H9 (cell line): Measurements from ENCODE around the gene TAGLN3. TPM values are rescaled to one million over a fixed set of nuclear protein-coding genes. Genes with fewer than 3 reads are reported as not detected.

Experiments
- DNase-seq: peaks from one replicate; pipeline ENCODE4 v3.0.0-alpha.2; 2017
- H2AFZ ChIP-seq: one replicate; pipeline ENCODE4 v1.6.1; 2013; ENCODE audit warnings: mild to moderate bottlenecking, low read length, control low read depth, moderate library complexity
- H2AK5ac ChIP-seq: 2 replicates; pipeline ENCODE4 v1.6.1; 2013; ENCODE audit warnings: low read length, control low read depth, mixed read lengths; ENCODE audit not compliant: insufficient read length
- H2BK120ac ChIP-seq: one replicate; pipeline ENCODE4 v1.6.1; 2013; ENCODE audit warnings: low read depth, mild to moderate bottlenecking, low read length, control low read depth, inconsistent platforms; ENCODE audit not compliant: poor library complexity, severe bottlenecking
- H2BK12ac ChIP-seq: 2 replicates; pipeline ENCODE4 v1.6.1; 2013; ENCODE audit warnings: low read length, control low read depth, mixed read lengths, low read depth; ENCODE audit not compliant: insufficient read length
- H2BK15ac ChIP-seq: 2 replicates; pipeline ENCODE4 v1.6.1; 2013; ENCODE audit warnings: low read depth, low read length, control low read depth
- H2BK20ac ChIP-seq: one replicate; pipeline ENCODE4 v1.6.1; 2013; ENCODE audit warnings: low read depth, mild to moderate bottlenecking, low read length, control low read depth, inconsistent platforms; ENCODE audit not compliant: poor library complexity, severe bottlenecking
- H2BK5ac ChIP-seq: 2 replicates; pipeline ENCODE4 v1.6.1; 2013; ENCODE audit warnings: low read length, control low read depth, mixed read lengths; ENCODE audit not compliant: insufficient read length
- H3K14ac ChIP-seq: 2 replicates; pipeline ENCODE4 v1.6.1; 2013; ENCODE audit warnings: low read length, control low read depth; ENCODE audit not compliant: insufficient read depth
- H3K18ac ChIP-seq: 2 replicates; pipeline ENCODE4 v1.6.1; 2013; ENCODE audit warnings: low read depth, mild to moderate bottlenecking, mixed read lengths, low read length, control low read depth; ENCODE audit not compliant: insufficient read length
- H3K23ac ChIP-seq: 2 replicates; pipeline ENCODE4 v1.6.1; 2013; ENCODE audit warnings: low read length, control low read depth, mixed read lengths, low read depth; ENCODE audit not compliant: insufficient read length
- H3K23me2 ChIP-seq: 2 replicates; pipeline ENCODE4 v1.6.1; 2013; ENCODE audit warnings: low read depth, mild to moderate bottlenecking, mixed read lengths, low read length, control low read depth; ENCODE audit not compliant: insufficient read length, poor library complexity, severe bottlenecking
- H3K27ac ChIP-seq: 2 replicates; pipeline ENCODE4 v1.5.1; 2013; ENCODE audit warnings: low read length, control low read depth, mixed read lengths, low read depth; ENCODE audit not compliant: insufficient read length
- H3K27me3 ChIP-seq: 2 replicates; pipeline ENCODE4 v1.6.1; 2013; ENCODE audit warnings: low read length, control low read depth, inconsistent platforms; ENCODE audit not compliant: insufficient read depth
- H3K4ac ChIP-seq: 2 replicates; pipeline ENCODE4 v1.6.1; 2013; ENCODE audit warnings: low read depth, mild to moderate bottlenecking, control low read depth, inconsistent platforms, low read length, moderate library complexity
- H3K4me1 ChIP-seq: 2 replicates; pipeline ENCODE4 v1.6.1; 2013; ENCODE audit warnings: low read length, control low read depth, inconsistent platforms; ENCODE audit not compliant: insufficient read depth
- H3K4me2 ChIP-seq: 2 replicates; pipeline ENCODE4 v1.6.1; 2013; ENCODE audit warnings: low read length, control low read depth, mixed read lengths; ENCODE audit not compliant: insufficient read length, insufficient read depth
- H3K56ac ChIP-seq: 2 replicates; pipeline ENCODE4 v1.6.1; 2013; ENCODE audit warnings: low read depth, mild to moderate bottlenecking, mixed read lengths, low read length, control low read depth; ENCODE audit not compliant: insufficient read length
- H3K79me1 ChIP-seq: 2 replicates; pipeline ENCODE4 v1.6.1; 2013; ENCODE audit warnings: low read depth, mild to moderate bottlenecking, moderate library complexity, low read length, control low read depth, inconsistent platforms; ENCODE audit not compliant: insufficient read depth, poor library complexity, severe bottlenecking
- H3K79me2 ChIP-seq: 2 replicates; pipeline ENCODE4 v1.6.1; 2013; ENCODE audit warnings: low read length, control low read depth, inconsistent platforms; ENCODE audit not compliant: insufficient read depth
- H3K9ac ChIP-seq: 2 replicates; pipeline ENCODE4 v1.6.1; 2013; ENCODE audit warnings: low read length, control low read depth, mixed read lengths; ENCODE audit not compliant: insufficient read length; ENCODE audit errors: extremely low read depth
- H3K9me3 ChIP-seq: one replicate; pipeline ENCODE4 v1.6.1; 2013; ENCODE audit warnings: low read depth, low read length, inconsistent platforms; ENCODE audit not compliant: control insufficient read depth
- H3T11ph ChIP-seq: one replicate; pipeline ENCODE4 v1.6.1; 2013; ENCODE audit warnings: mild to moderate bottlenecking, low read length, control low read depth, inconsistent platforms
- H4K20me1 ChIP-seq: one replicate; pipeline ENCODE4 v1.6.1; 2013; ENCODE audit not compliant: control insufficient read depth, insufficient read length, insufficient read depth
- H4K5ac ChIP-seq: 2 replicates; pipeline ENCODE4 v1.6.1; 2013; ENCODE audit warnings: low read depth, mild to moderate bottlenecking, mixed read lengths, low read length, control low read depth; ENCODE audit not compliant: insufficient read length
- H4K8ac ChIP-seq: replicated peaks from 2 replicates; pipeline ENCODE4 v1.6.1; 2013; ENCODE audit warnings: low read length, control low read depth, mixed read lengths, low read depth; ENCODE audit not compliant: insufficient read length
- H4K91ac ChIP-seq: 2 replicates; pipeline ENCODE4 v1.6.1; 2013; ENCODE audit warnings: low read depth, mild to moderate bottlenecking, moderate library complexity, mixed read lengths, low read length, control low read depth; ENCODE audit not compliant: insufficient read length
- H3K27ac Mint-ChIP-seq, 3 experiments: 2 replicates in 2 of 3; 3 replicates in 1 of 3; pipeline ENCODE4 v1.8.0; 2020 to 2021; ENCODE audit warnings: mixed read lengths in 3 of 3, mild to moderate bottlenecking in 1 of 3, moderate library complexity in 1 of 3
- H3K27me3 Mint-ChIP-seq: 2 replicates; pipeline ENCODE4 v1.8.0; 2021; ENCODE audit warnings: low read depth, mild to moderate bottlenecking, moderate library complexity, mixed read lengths
- H3K36me3 Mint-ChIP-seq, 3 experiments: 2 replicates in 2 of 3; 3 replicates in 1 of 3; pipeline ENCODE4 v1.8.0; 2020 to 2021; ENCODE audit warnings: low read depth in 3 of 3, mixed read lengths in 3 of 3; ENCODE audit not compliant: insufficient read depth in 1 of 3
- H3K4me1 Mint-ChIP-seq, 2 experiments: 2 replicates each; pipeline ENCODE4 v1.8.0; 2020; ENCODE audit warnings: mixed read lengths in 2 of 2
- H3K4me3 Mint-ChIP-seq, 2 experiments: 2 replicates in 1 of 2; 3 replicates in 1 of 2; pipeline ENCODE4 v1.8.0; 2020 to 2021; ENCODE audit warnings: mild to moderate bottlenecking in 2 of 2, mixed read lengths in 2 of 2, moderate library complexity in 1 of 2
- H3K9me3 Mint-ChIP-seq, 2 experiments: 2 replicates in 1 of 2; 3 replicates in 1 of 2; pipeline ENCODE4 v1.8.0; 2020; ENCODE audit warnings: mild to moderate bottlenecking in 2 of 2, mixed read lengths in 2 of 2, moderate library complexity in 1 of 2
- WGBS: extraction: QIAGEN DNeasy Blood & Tissue Kit; methylation state at CpG from one replicate; pipeline ENCODE4 v1.1.7; 2013; ENCODE audit warnings: missing lambda C conversion rate, low lambda C conversion rate, mixed read lengths; ENCODE audit not compliant: insufficient read length; ENCODE audit errors: extremely low coverage; 5-methylcytosine and 5-hydroxymethylcytosine counted together
- total RNA-seq: library from RNA; stranded (reverse); gene quantifications from 2 replicates; pipeline ENCODE4 v1.2.1, GENCODE V29; 2021
- TF ChIP-seq, protein P1 (sequence below): fragments of 200-600 bp; sonication (generic); conservative IDR thresholded peaks from 3 replicates; pipeline ENCODE4 v1.8.0; 2021; ENCODE audit warnings: antibody characterized with exemption, mild to moderate bottlenecking

TAGLN3 gene
- total RNA-seq, 1 experiment from 2014 or later, result 6.4 TPM

DNA sequence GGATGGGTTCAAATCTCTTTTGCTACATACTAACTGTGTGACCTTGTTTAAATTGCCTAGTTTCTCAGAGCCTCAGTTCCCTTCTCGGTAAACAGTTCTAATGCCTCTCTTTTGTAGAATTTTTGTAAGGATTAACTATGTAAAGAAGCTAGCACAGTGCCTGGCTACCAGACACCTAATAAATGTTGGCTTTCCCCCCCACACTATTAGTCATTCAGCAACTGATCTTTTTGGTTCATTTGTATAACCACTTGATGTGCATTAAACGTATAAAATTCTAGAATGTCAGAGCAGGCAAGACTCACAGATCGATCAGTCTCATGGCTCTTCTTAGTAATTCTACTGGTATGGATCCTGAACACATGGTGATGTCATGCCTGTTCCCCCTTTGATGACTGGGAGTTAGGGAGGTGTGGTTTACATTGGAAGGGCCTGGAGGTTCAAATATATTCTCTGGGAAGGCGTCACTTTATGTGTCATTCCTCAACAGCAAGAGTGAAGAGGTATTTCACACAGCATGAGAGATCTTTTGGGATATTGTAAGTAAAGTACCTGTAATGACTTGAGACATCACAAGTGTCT lies 6.5 kb downstream of the TAGLN3 start:
- Histone ChIP-seq H4K20me1 (no peaks in the 10 kb centered on the region), H2BK12ac (no peak overlapping the region), H4K5ac (no peak overlapping the region), H2BK5ac (no peak overlapping the region), H4K91ac (no peak overlapping the region), H2AFZ (no peak overlapping the region), H3K27ac (no peak overlapping the region), H3K79me2 (no peaks in the 10 kb centered on the region), H3K4ac (no peak overlapping the region), H3K9ac (no peak overlapping the region), H3T11ph (no peak overlapping the region), H3K9me3 (no peaks in the 10 kb centered on the region), H3K27me3 (no peaks in the 10 kb centered on the region), H3K23me2 (no peaks in the 10 kb centered on the region), H3K79me1 (no peaks in the 10 kb centered on the region), H3K4me2 (no peak overlapping the region), H2BK20ac (no peak overlapping the region), H3K56ac (no peak overlapping the region), H2AK5ac (no peak overlapping the region), H3K23ac (no peak overlapping the region), H4K8ac (no peak overlapping the region), H2BK120ac (no peak overlapping the region), H3K4me1 (0 out of 2 replicates have a peak, but pooled peaks cover 7% of the 10 kb centered on the region), H3K14ac (no peak overlapping the region), H3K18ac (no peak overlapping the region), H2BK15ac (no peak overlapping the region)
- DNase-seq, result no peak
- peaks cover 0 to 15% (median 5%) of the 10 kb centered on the region in 3 experiments; a peak in 4 of 7 replicates for H3K36me3 Mint-ChIP-seq
- H3K27ac Mint-ChIP-seq, result no peak overlapping the region
- no peak overlapping the region for H3K4me3 Mint-ChIP-seq
- H3K27me3 Mint-ChIP-seq, result peaks cover 2% of the 10 kb centered on the region; the same call in 1 of the 2 replicates
- WGBS, result no CpG with 5 or more reads among the region's 4 CpGs
- TF ChIP-seq, protein P1, sequence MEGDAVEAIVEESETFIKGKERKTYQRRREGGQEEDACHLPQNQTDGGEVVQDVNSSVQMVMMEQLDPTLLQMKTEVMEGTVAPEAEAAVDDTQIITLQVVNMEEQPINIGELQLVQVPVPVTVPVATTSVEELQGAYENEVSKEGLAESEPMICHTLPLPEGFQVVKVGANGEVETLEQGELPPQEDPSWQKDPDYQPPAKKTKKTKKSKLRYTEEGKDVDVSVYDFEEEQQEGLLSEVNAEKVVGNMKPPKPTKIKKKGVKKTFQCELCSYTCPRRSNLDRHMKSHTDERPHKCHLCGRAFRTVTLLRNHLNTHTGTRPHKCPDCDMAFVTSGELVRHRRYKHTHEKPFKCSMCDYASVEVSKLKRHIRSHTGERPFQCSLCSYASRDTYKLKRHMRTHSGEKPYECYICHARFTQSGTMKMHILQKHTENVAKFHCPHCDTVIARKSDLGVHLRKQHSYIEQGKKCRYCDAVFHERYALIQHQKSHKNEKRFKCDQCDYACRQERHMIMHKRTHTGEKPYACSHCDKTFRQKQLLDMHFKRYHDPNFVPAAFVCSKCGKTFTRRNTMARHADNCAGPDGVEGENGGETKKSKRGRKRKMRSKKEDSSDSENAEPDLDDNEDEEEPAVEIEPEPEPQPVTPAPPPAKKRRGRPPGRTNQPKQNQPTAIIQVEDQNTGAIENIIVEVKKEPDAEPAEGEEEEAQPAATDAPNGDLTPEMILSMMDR, result no peak
- no peaks in the 10 kb centered on the region for H3K9me3 Mint-ChIP-seq
- H3K4me1 Mint-ChIP-seq, result peaks cover 25 to 44% of the 10 kb centered on the region in 2 experiments
